Astrocyte of the hippocampus (primary cell): Measurements from ENCODE around the gene TBC1D20.
A peak's percentile ranks its signal among the peaks of the same experiment; 100 is the strongest.

Experiments used
- DNase-seq: peaks from one replicate; pipeline ENCODE4 v3.0.0; 2011; ENCODE audit warnings: low read depth, low spot score

TBC1D20 gene

DNA sequence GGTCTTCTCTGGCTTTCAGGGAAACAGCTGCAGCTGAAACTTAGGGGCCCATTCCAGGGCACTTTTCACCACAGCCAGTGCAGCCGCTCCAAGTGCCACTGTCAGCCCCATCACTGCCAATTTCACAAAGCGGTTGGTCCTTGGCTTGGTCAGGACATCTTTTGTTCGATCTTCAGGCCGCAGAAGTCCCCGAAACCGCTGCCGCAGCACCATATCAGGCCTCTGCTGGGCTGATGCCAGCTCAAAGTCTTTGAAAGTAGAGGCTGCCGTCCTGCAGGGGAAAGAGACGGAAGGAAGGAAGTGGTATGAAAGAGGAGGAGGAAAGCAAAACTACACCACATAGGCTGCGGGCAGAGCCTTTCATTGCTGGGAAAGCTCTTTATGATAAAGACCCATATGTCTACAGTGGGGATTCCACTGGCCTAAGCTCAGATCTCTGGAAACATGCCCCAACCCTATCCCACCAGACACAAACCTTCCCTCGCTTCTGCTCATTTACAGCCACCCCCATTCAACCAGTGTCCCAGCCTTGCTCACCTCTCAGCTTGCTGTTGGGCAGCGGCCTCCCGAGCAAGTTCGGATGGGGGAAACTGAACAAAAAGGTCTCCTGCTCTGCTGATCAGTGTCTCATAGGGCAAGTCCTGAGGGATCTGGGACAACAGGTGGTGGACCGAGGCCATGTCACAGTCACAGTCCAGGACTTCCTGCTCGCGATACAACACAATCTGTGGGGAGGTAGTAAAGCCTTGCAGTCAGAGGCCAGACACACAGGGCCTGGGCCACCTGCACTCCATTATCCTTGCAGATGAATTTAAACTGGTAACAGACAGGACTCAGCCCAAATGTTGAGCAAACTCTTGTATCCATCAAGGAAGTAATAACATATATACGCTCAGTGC is 23.5 kb downstream of the TBC1D20 start:
- DNase-seq, result no peak

DNA sequence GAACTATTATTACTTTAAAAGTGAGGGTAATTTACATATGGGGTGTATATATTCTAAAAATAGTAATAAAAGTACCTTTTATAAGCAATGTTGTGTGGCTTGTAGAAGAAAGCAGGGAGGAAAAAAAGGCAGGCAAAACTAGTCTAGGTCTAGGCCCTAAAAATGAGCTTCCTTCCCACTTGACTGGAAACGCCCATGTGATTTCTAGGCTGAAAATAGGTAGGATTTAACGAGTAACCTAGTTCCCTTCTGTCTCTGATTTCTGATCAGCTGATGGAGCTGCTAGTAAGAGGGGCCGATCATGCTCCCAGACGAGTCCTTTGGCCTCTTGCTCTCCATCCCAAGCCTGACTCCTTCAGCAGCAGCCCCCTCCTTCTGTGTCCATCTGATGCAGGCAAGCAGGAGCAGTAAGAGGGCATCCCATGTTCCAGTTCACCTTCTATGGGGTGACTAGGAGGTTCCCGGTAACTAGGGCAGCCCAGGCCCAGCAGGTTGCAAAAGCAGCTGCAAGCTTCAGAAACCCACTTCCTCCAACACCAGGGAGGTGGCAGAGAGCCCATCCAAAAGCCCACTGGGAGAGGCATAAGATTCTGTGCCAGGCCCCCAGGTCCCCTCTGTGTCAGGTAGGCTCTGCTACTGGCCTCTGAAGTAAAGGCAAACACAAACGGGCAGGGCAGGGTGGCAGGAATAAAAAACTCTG is 24.4 kb downstream of the TBC1D20 start:
- no peak for DNase-seq

DNA sequence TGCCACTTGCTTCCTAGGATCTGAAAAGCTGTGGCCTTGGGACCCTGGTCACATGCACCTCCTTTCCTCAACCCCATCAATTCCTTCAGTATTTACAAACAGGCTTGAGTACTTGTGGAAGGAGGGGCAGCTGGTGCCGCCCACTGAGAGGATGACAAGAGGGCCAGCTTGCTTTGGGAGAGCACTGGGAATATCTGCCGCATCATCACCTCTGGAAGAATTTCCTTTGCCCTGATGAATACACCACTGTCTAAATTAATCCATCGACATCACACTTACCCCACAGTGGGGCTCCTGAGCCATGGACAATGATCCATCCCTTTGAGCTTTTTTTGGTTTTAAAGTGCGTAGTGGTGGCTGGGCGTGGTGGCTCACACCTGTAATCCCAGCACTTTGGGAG is 25.9 kb downstream of the TBC1D20 start:
- DNase-seq, result no peak

DNA sequence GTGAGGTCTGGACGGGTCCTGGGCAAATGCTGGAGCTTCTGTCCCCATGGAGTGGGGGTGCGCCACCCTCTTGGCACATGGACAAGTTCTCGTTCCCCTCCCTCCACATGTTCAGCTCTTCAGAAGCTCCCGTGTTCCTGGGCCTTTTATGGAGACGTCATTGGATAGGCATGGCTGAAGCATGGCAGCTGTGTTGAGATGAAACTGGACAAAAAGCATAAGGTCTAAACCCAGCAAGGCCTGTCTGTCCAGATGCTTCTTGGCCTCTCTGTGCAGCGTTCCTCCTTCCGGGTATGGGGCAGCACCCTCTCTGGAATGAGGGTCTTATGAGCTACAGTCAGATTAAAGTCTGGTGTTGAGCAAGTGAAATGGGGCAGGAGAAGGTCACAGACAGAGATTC is 26.8 kb downstream of the TBC1D20 start:
- DNase-seq, result no peak

DNA sequence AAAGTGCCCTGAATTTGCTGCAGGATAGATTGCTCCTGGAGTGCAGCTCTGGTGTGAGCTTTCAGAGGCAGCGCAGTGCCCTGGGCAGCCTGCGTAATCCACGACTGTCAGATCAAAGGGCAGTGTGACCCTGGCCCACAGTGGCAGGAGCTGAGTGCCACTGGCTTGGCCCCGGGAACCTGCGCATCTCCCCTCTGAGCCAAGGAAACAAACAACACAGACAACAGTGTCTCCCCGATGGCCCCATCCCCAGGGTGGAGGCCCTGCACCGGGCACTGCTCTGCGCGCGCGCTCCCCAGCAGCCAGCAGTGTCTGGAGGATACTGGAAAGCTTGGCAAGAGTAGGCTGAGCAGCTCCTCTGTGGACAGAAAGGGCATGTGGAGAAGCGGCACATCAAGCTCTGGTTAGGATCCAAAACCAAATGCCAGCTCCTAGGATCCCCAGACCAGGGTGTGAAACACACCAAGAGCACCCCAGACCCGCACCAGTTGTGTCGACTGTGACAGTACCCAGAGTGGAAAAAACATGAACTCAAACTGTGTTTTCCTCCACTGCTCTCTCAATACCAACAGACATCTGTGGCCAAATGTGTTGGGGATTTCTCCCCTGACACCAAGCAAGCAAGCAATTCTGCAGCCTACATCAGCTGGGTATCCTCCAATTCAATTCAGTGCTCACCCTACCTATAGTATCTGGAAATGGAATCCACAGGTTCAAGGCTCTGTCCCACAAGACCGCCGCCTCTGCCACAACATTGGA is 27.5 kb downstream of the TBC1D20 start:
- no peak for DNase-seq

DNA sequence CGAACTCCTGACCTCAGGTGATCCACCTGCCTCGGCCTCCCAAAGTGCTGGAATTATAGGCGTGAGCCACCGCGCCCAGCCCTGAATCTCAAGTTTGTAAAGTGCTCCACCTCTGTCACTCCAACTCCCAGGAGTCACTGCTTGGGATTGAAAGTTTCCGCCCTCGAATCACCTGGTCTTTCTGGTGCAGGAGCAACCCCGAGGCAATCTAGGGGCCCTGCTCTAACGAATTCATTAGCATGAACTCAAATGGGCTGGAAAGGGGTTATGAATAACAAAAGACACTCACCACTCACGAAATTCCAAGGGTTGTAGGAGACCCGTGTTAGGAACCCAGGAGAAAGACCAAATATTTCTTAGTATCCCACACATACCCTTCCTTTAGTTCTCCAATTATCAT is 28.1 kb downstream of the TBC1D20 start:
- DNase-seq, result no peak

DNA sequence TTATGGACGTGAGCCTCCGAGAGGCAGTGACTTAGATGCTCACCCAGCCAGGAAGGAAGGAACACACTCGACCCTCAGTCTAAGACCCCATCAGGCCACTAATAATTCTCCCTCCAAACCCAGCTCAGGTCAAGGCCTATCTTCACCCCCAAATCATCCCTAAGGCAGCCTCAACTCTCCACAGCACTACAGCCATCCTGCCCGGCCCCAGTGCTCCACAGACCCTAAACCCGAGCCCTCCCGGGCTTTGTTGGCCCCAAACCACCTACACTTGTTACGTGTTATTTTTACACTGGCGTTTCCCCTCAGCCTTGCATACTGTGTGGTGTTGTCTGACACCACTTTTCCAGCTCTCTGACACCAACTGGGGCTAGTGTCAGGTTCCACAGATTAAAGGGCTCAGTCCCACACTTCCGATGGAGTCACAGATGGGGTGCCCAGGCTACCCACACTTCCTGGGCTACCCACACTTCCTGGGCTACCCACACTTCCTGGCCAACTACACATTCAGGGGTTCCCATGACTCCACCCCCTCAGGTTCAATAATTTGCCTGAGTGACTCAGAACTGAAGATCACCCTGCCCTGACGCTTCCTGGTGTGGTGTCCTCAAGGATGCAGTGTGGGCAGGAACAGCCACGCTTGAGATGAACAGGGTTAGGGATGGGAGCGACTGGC is 28.9 kb downstream of the TBC1D20 start:
- no peak for DNase-seq

DNA sequence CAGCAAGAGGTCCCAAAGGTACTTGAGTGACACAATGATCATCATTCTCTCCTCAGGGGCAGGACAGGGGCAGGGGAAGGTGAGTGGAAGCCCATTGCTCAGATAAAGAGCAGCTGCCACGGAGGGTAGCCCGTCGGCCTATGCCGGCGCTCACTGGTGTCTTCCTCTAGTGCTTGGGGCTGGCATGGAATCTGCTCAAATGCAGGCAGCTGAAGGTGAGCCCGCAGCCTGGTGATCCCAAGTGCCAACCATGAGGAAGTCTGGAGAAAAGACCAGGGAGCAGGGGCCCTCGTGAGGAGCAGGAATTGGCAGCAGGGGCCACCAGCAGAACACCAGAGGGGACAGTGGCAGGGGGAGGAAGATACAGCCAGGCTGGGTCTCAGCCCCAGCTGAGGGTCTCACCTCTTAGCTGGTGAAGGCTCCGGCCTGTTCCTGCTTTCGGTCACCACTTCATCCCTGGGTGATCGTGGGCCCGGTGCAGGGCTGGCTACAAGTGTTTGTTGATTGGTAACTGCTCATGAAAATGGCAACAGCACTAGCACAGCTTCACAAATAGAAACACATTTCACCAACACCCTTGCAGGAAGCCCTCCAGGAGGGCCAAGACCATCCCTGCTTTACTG is 29.5 kb downstream of the TBC1D20 start:
- no peak for DNase-seq

DNA sequence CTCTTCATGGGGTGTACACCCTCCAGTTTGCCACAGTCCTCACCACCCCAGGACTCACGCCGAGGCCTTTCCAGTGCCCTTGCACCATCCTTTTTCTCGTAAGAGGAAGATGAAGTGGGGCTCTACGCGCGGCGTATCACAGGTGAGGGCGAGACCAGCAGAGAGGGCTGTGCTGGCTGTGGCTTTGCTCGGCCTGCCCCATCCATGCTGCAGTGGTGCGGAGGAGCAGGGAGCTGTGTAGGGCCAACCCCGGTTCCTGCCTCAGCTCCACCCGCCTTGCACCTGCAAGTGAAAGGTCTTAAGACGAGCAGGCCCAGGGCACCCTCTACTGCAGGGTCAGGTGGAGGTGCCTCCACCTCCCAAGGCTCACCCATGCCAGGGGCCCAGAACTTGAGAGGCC is 30.1 kb downstream of the TBC1D20 start:
- no peak for DNase-seq

DNA sequence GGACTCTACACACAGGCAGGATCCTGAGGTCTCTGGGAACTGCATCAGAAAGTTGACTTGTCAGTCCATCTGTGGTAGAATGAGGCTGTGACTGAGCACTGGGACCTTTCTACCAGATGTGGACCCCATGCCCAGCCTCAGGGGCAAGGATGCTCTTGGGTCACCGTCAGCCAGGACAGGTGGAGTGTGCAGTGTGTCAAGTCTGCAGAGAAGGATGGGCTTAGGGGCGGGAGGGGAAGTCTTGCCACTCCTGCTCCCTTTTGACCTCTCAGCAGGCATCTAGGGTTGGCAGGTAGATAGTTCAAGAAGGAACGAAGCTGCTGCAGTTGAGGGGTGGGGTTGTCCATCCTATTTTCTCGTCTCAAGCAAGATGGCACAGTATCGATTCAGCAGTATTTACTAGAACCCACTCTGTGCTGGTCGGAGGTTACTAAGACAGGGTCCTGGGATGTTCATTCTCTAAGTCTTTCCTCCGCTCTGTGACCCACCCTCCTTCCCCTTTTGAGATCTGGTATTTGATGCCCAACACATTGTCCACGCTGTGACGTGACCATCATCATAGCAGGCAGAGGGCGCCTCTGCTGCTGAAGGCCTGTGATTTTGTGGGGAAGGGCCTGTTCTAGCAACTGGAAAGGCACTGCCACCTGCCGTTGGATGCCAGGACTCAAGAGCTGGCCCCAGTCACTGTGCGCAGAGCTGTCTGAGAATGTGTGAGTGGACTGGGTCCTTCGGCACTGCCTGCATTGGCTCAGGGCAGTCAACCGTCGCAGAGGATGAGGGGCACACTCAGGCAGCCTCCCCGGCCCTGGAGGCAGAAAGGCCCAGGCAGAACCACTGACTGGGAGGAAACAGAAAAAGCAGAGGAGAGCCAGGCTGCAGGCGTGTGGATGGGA is 31.1 kb downstream of the TBC1D20 start:
- peak; percentile 85 for DNase-seq

DNA sequence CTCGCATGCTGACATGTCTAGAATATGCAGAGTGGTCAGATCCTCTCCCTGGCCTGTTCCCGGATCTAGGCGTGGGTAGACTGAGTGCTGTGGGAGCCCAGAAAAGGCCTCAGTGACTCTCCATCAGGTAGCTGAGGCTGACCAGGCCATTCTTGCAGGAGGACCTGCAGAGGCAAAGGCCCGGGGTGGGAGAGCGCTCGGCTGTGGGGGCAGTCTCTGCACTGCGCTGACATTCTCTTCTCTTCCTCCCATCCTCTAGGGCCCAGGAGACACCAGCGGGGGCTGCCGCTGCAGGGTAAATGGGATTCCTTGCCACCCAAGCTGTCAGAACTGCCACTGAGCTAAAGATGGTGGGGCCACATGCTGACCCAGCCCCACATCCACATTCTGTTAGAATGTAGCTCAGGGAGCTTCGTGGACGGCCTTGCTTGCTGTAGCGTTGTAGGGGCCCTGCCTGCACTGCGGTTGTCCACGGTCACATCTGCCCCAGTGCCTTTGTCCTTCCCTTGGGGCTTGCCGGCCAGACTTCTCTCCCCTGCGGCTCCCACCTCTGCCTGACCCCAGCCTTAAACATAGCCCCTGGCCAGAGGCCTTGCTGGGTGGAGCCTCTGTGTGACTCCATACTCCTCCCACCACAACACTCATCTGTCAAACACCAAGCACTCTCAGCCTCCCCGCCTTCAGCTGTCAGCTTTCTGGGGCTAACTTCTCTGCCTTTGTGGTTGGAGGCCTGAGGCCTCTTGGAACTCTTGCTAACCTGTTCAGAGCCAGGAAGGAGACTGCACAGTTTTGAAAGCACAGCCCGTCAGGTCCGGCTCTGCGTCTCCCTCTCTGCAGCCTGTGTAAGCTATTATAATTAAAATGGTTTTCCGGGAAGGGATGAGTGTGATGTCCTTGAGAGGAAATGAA is 32.0 kb downstream of the TBC1D20 start:
- DNase-seq, result no peak

DNA sequence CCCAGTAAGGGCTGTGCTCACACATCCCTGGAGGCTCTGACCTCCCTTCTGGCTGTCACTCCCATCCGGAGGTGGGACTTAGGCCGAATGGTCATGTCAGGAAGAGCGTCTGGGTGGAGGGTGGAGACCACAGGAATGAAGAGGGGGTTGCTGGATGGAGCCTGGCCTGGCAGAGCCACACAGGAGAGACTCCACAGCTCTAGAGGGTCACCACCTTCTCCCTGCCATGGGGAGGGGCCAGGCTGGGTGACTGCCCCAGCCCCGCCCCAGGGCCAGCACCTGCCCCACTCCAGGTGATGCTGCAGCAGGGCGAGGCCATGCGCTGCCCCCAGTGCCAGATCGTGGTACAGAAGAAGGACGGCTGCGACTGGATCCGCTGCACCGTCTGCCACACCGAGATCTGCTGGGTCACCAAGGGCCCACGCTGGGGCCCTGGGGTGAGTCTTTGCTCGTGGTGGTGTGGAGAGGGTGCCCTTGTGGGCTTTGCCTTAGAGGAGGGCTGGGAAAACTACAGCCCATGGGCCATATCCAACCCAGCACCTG is 33.6 kb downstream of the TBC1D20 start:
- DNase-seq, result no peak

DNA sequence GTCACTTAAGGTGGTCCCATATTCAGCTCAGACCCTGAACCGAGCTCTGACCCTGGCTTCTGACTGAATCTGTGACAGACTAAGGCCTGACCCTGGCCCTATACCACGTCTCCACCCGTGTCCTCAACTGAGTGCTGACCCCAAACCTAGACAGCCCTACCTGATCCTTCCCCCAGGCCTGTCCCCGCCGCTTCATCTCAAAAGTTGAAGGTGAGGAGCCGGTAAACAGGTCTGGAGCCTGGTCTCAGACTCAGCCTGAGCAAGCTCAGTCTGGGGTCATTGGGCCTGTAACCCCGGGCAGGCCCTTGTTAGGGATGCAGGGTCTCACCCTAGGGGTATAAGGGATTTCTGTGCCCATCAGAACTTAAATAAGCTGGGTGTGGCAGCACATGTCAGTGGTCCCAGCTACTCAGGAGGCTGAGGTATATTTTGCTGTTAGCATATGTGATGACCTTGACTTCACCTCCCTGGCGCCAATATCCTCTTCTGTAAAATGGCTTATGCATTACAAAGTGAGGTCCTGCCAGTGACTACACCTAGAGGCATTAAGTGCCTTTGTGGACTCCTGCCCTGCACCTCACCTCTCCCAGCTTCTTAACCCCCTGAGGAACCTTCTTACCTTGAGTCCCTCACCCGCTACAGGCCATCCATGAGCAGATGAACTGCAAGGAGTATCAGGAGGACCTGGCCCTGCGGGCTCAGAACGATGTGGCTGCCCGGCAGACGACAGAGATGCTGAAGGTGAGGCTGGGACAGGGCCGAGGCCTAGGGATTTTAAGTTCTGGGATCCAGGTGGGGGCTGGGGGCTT is 34.3 kb downstream of the TBC1D20 start:
- no peak for DNase-seq

DNA sequence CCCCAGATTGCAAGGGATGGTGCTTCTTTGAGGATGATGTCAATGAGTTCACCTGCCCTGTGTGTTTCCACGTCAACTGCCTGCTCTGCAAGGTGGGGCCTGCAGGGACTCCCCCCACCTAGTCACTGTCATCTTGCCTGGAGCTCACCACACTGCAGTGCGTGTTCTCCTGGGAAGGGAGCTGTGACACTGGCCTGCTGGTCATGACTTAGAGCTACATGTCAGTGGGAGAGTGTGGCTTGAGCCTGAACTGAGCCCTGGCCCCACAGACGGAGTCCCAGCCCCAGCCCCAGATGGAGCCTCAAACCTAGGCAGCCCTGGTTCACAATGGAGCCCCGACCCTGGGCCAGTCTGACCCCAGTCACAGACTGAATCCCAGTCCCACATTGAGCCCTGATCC is 34.9 kb downstream of the TBC1D20 start:
- no peak for DNase-seq

DNA sequence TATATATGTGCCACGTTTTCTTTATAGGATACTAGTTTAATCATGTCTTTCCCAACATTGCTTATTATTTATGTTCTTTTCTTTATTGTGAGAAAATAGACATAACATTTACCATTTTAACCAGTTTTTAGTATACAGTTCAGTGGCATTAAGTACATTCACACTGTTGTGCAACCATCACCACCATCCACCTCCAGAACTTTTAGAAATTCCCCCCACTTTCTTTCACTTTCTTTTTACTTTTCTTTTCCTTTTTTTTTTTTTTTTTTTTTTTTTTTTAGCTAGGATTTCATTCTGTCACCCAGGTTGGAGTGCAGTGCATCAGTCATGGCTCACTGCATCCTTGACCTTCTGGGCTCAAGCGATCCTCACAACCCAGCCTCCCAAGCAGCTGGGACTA is 35.8 kb downstream of the TBC1D20 start:
- DNase-seq, result no peak

DNA sequence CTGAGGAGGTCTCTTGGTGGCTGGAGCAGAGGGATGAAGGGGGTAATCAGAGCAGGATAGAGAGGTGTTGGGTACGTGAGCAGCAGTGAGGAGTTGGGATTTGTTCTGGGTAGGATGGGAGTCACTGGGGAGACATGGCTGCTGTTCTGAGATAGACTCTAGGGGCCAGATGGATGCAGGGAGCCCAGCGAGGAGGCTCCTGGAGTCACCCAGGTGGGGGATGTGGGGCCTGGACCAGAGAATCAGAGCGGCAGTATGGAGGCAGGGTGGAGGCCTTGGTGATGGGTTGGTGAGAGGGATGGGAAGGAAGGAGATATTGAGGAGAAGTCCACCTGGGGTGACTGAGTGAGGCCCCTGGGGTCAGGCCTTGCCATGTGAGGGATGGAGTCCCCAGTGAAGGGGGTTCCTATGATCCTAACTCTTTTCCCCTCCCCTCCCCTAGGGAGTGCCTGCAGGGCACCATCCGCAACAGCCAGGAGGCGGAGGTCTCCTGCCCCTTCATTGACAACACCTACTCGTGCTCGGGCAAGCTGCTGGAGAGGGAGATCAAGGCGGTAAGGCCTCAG is 40.6 kb downstream of the TBC1D20 start:
- DNase-seq, result no peak

DNA sequence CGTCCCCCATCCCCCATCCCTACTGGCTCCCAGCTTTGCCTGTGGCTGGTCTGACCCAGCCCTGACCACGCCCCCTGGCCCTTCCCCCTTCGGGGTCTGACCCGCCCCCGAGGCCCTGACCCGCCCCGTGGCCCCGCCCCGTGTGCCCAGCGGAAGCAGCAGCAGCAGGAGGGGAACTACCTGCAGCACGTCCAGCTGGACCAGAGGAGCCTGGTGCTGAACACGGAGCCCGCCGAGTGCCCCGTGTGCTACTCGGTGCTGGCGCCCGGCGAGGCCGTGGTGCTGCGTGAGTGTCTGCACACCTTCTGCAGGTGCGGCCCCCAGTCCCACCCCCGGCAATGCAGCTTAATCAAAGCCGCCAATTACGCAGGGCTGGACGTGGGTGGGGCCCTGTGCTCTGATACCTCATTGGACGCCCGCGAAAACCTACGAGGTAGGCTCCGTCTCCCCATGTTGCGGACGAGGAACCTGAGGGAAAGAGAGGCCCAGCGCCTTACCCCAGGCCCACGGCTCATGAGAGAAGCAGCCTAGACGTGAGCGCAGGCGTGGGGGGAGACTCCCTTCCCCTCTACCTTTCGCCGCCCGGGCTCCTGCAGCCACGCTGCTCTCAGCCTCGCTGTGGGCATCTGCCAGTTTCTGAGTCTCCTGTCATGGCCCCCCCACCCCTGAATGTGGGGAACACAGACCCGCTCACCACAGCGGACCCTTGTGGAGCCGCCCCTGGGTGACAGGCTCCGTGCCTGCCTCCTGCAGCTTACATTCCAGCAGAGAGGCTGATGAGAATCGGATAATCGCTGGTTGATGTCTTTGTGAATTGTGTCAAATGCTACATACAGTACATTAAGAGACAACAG is 41.4 kb downstream of the TBC1D20 start:
- DNase-seq, result no peak
